ENCODE results near the gene TROAP. TPM values are rescaled to one million over a fixed set of nuclear protein-coding genes. Genes with fewer than 3 reads are reported as not detected.

Gene TROAP
- total RNA-seq, 4 donors from 2014 or later, result 4.0 to 14.6 (median 5.9) TPM

GRCh38 chr12:49293056-49293956 is 29.7 kb upstream of the TROAP start:
- H3K9me3 ChIP-seq, result no peaks in the 10 kb centered on the region
- peaks cover 35% of the 10 kb centered on the region for H3K27me3 ChIP-seq
- H3K4me3 ChIP-seq, result peak overlapping the region; percentile 1
- peak in 1 of 2 donors; percentile 66 for DNase-seq (ENCODE audit: low spot score in 2 of 2)
- H3K4me1 ChIP-seq, result peaks cover 50% of the 10 kb centered on the region
- H3K36me3 ChIP-seq, result no peaks in the 10 kb centered on the region
- TF ChIP-seq EP300 (IDR thresholded peaks at IDR 0.05) (no peak), CTCF (IDR thresholded peaks at IDR 0.05) (no peak), POLR2A (IDR thresholded peaks at IDR 0.05) (no peak), POLR2AphosphoS5 (IDR thresholded peaks at IDR 0.05) (no peak)
- H3K27ac ChIP-seq, result peak overlapping the region; percentile 10
- 45% methylated on average over 7 of the region's 18 CpGs for WGBS

GRCh38 chr12:49294086-49294803 is 28.8 kb upstream of the TROAP start:
- Histone ChIP-seq H3K9me3 (no peaks in the 10 kb centered on the region), H3K4me3 (no peak overlapping the region), H3K27ac (no peak overlapping the region), H3K36me3 (no peaks in the 10 kb centered on the region), H3K4me1 (peaks cover 43% of the 10 kb centered on the region), H3K27me3 (peaks cover 45% of the 10 kb centered on the region)
- TF ChIP-seq EP300 (IDR thresholded peaks at IDR 0.05), result no peak
- TF ChIP-seq POLR2A (IDR thresholded peaks at IDR 0.05), result no peak
- no peak for TF ChIP-seq POLR2AphosphoS5 (IDR thresholded peaks at IDR 0.05)
- no peak for TF ChIP-seq CTCF (IDR thresholded peaks at IDR 0.05)
- 87% methylated on average over 6 of the region's 8 CpGs for WGBS
- DNase-seq (ENCODE audit: low spot score in 2 of 2), result no peak

GRCh38 chr12:49294804-49295081 is 28.3 kb upstream of the TROAP start:
- no peaks in the 10 kb centered on the region for H3K9me3 ChIP-seq
- no peak overlapping the region for H3K4me3 ChIP-seq
- TF ChIP-seq CTCF (IDR thresholded peaks at IDR 0.05) (no peak), POLR2AphosphoS5 (IDR thresholded peaks at IDR 0.05) (no peak), POLR2A (IDR thresholded peaks at IDR 0.05) (no peak), EP300 (IDR thresholded peaks at IDR 0.05) (no peak)
- H3K36me3 ChIP-seq, result no peaks in the 10 kb centered on the region
- H3K4me1 ChIP-seq, result peaks cover 43% of the 10 kb centered on the region
- WGBS, result 82% methylated on average over 4 of the region's 5 CpGs
- H3K27ac ChIP-seq, result no peak overlapping the region
- no peak for DNase-seq (ENCODE audit: low spot score in 2 of 2)
- H3K27me3 ChIP-seq, result peaks cover 49% of the 10 kb centered on the region

- Histone ChIP-seq H3K36me3 (no peaks in the 10 kb centered on the region), H3K9me3 (no peaks in the 10 kb centered on the region), H3K27ac (no peak within 1 kb of the TSS), H3K27me3 (peaks cover 50% of the 10 kb centered on the region), H3K4me3 (peak within 1 kb of the TSS; percentile 14), H3K4me1 (peaks cover 43% of the 10 kb centered on the region)
- DNase-seq (ENCODE audit: low spot score in 2 of 2), result peak in 1 of 2 donors; percentile 60
- TF ChIP-seq POLR2A (IDR thresholded peaks at IDR 0.05), result no peak
- no peak for TF ChIP-seq POLR2AphosphoS5 (IDR thresholded peaks at IDR 0.05)
- TF ChIP-seq EP300 (IDR thresholded peaks at IDR 0.05), result no peak
- TF ChIP-seq CTCF (IDR thresholded peaks at IDR 0.05), result no peak
- 2% methylated on average over 10 of the region's 82 CpGs for WGBS
Observed at GRCh38 chr12:49295082-49295936, 27.7 kb upstream of the TROAP start, which contains the start of gene PRPH. Gene PRPH (plus strand): TSS chr12:49295147. CDS start chr12:49295201, 54 bp downstream.

All from suprapubic skin (tissue), 4 donors.